CD4-positive, CD25-positive, alpha-beta regulatory T cell (primary cell): ENCODE data around the gene RAPH1. TPM values are rescaled to one million over a fixed set of nuclear protein-coding genes. Genes with fewer than 3 reads are reported as not detected.
"Not testable (repeated sequence)": the region's sequence is repeated elsewhere in the genome, so short reads cannot be mapped to it uniquely, and the experiment has no call there.

Experiments
- ATAC-seq, 2 donors: fragments of 150-1000 bp; cut with Tn5 transposase; one replicate each; pipeline ENCODE4 v1.10.0; 2021; ENCODE audit warnings: low read depth in 2 of 2, moderate number of reproducible peaks in 2 of 2, moderate library complexity in 1 of 2
- DNase-seq, 3 donors: peaks; one replicate each; pipeline versions ENCODE4 v3.0.0 to v3.0.0-alpha.2; 2012 to 2022; ENCODE audit warnings: mixed read lengths in 1 of 3
- H3K27ac ChIP-seq: one replicate; pipeline ENCODE4 v1.7.0; 2013; ENCODE audit warnings: mild to moderate bottlenecking, low read length; ENCODE audit not compliant: insufficient read depth, poor library complexity, severe bottlenecking
- H3K27me3 ChIP-seq: one replicate; pipeline ENCODE4 v1.7.0; 2013; ENCODE audit warnings: low read length; ENCODE audit not compliant: control insufficient read depth, insufficient read depth
- H3K36me3 ChIP-seq: one replicate; pipeline ENCODE4 v1.7.0; 2013; ENCODE audit warnings: mild to moderate bottlenecking, low read length, moderate library complexity; ENCODE audit not compliant: control insufficient read depth, insufficient read depth
- H3K4me1 ChIP-seq: 2 replicates; pipeline ENCODE4 v1.7.0; 2013; ENCODE audit warnings: mild to moderate bottlenecking, low read length; ENCODE audit not compliant: insufficient read depth, control insufficient read depth, poor library complexity, severe bottlenecking
- H3K4me3 ChIP-seq: one replicate; pipeline ENCODE4 v1.7.0; 2013; ENCODE audit warnings: low read depth, mild to moderate bottlenecking, low read length, moderate library complexity
- H3K9me3 ChIP-seq, 2 experiments: 1 replicate in 1 of 2; 2 replicates in 1 of 2; pipeline ENCODE4 v1.7.0; 2013; ENCODE audit warnings: low read length in 2 of 2, mild to moderate bottlenecking in 1 of 2, moderate library complexity in 1 of 2; ENCODE audit not compliant: control insufficient read depth in 2 of 2
- H3K27ac Mint-ChIP-seq, 3 donors: one replicate each; pipeline ENCODE4 v1.8.0; 2020 to 2022; ENCODE audit warnings: mild to moderate bottlenecking in 3 of 3, mixed read lengths in 3 of 3, moderate library complexity in 2 of 3
- H3K27me3 Mint-ChIP-seq: one replicate; pipeline ENCODE4 v1.8.0; 2022; ENCODE audit warnings: mild to moderate bottlenecking, mixed read lengths
- H3K36me3 Mint-ChIP-seq: one replicate; pipeline ENCODE4 v1.8.0; 2020; ENCODE audit warnings: mixed read lengths
- H3K4me1 Mint-ChIP-seq, 4 donors: one replicate each; pipeline ENCODE4 v1.8.0; 2020 to 2022; ENCODE audit warnings: mixed read lengths in 4 of 4, mild to moderate bottlenecking in 1 of 4
- H3K4me3 Mint-ChIP-seq, 4 donors: one replicate each; pipeline ENCODE4 v1.8.0; 2020 to 2022; ENCODE audit warnings: mild to moderate bottlenecking in 4 of 4, mixed read lengths in 4 of 4, moderate library complexity in 3 of 4
- H3K9me3 Mint-ChIP-seq, 7 donors: one replicate each; pipeline ENCODE4 v1.8.0; 2020 to 2022; ENCODE audit warnings: mixed read lengths in 7 of 7, mild to moderate bottlenecking in 3 of 7, moderate library complexity in 2 of 7
- polyA plus RNA-seq, 4 donors: library from polyadenylated mRNA; unstranded; fragments of 300-500 nt; fragmentation: Illumina TruSeq; gene quantifications; one replicate each; pipeline ENCODE4 v1.2.3, GENCODE V29; 2021
- total RNA-seq: library from RNA; stranded (reverse); gene quantifications from one replicate; pipeline ENCODE4 v1.2.3, GENCODE V29; 2022

RAPH1 gene
- total and polyA plus RNA-seq, 5 donors from 2014 or later, result 0.53 to 2.5 (median 0.90) TPM

DNA sequence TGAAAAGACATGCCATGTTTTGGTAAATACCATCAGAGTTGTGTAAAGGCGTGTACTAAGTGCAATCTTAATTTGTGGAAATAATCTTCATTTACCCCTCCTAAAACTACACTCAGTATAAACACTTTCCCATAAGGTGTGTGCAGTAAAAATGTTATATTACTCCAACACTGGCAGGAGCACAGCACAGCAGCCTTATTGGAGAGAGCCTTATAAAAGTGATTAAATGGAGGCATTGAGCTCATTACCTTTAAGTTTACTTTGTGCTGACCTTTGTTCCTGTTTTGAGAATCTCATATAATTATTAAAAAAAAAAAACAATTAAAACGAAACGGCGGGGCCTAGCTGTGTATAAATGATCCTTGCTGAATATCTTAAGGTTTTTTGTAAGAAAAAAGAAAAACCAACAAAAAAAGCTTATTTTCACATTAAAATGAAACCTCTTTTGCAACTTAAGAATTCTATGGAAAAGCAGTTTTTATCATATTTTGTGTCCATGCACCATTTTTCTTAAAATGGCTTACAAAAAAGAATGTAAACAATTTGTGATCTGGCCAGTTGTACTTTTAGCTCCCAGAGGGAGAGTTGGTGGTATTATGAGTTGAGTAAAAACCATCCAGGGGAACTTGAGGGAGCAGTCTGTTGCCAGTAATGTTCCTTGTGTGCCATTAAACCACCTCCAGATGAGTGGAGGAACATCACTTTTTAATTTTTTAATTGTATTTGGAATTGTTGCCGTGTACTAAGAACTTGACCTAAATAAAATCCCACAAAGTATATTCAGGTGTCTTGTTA lies 103.5 kb downstream of the RAPH1 start:
- no peak for DNase-seq
- no peaks in the 10 kb centered on the region for H3K4me1 ChIP-seq
- Mint-ChIP-seq H3K4me3 (no peak overlapping the region), H3K9me3 (no peaks in the 10 kb centered on the region), H3K36me3 (peaks cover 35% of the 10 kb centered on the region), H3K27me3 (no peaks in the 10 kb centered on the region), H3K27ac (peak overlapping the region in 1 of 3 donors; percentile 44), H3K4me1 (peaks cover 0 to 2% (median 0%) of the 10 kb centered on the region in 4 donors)
- H3K36me3 ChIP-seq, result peaks cover 6% of the 10 kb centered on the region
- H3K27ac ChIP-seq, result no peak overlapping the region
- H3K27me3 ChIP-seq, result no peaks in the 10 kb centered on the region
- ATAC-seq, result no peak
- no peak overlapping the region for H3K4me3 ChIP-seq
- no peaks in the 10 kb centered on the region for H3K9me3 ChIP-seq

- not testable (repeated sequence) for ATAC-seq, H3K4me3 ChIP-seq, H3K36me3 ChIP-seq, H3K9me3 ChIP-seq, DNase-seq, H3K27me3 Mint-ChIP-seq, H3K27ac Mint-ChIP-seq, H3K27me3 ChIP-seq, H3K4me3 Mint-ChIP-seq, H3K27ac ChIP-seq, H3K4me1 ChIP-seq, H3K9me3 Mint-ChIP-seq, H3K4me1 Mint-ChIP-seq
- peaks cover 35% of the 10 kb centered on the region for H3K36me3 Mint-ChIP-seq
These were observed 105.5 kb downstream of the RAPH1 start for GRCh38 chr2:203429643-203430042.

DNA sequence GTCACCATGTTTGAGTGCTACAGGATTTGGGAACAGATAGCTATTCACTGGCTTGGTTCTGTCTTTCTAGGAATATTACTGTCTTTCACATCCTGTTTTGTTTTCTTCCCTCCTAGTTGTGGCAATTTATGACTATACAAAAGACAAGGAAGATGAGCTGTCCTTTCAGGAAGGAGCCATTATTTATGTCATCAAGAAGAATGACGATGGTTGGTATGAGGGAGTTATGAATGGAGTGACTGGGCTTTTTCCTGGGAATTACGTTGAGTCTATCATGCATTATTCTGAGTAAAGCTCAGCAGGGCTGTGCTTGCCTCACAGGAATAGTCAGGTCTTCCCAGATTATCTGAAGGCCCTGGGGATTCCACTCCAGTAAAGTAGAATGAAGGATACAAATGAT lies 108.0 kb downstream of the RAPH1 start:
- ATAC-seq (no peak), DNase-seq (no peak)
- H3K4me1 Mint-ChIP-seq, result peaks cover 0 to 2% (median 0%) of the 10 kb centered on the region in 4 donors
- peaks cover 0 to 2% (median 0%) of the 10 kb centered on the region in 7 donors for H3K9me3 Mint-ChIP-seq
- H3K36me3 ChIP-seq, result peaks cover 9% of the 10 kb centered on the region
- no peak overlapping the region for H3K27ac ChIP-seq
- no peaks in the 10 kb centered on the region for H3K9me3 ChIP-seq
- no peaks in the 10 kb centered on the region for H3K27me3 ChIP-seq
- no peaks in the 10 kb centered on the region for H3K4me1 ChIP-seq
- H3K4me3 ChIP-seq, result no peak overlapping the region
- H3K27ac Mint-ChIP-seq, result no peak overlapping the region
- no peaks in the 10 kb centered on the region for H3K27me3 Mint-ChIP-seq
- peaks cover 37% of the 10 kb centered on the region for H3K36me3 Mint-ChIP-seq
- H3K4me3 Mint-ChIP-seq, result no peak overlapping the region

DNA sequence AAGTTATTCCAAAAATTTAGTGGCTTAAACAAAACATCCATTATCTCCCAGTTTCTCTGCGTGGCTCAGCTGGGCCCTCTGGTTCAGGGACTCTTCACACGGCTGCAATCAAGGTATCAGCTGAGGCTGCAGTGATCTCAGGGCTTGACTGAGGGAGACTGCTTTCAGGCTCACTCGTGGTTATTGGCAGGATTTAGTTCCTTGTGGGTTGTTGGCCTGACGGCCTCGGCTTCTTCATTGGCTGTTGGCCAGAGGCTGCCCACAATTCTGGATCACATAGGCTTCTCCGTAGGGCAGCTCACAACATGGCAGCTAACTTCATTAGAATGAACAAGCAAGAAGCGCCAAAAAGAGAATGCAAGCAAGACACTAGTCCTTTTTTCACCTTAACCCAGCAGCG lies 116.8 kb downstream of the RAPH1 start:
- H3K4me3 ChIP-seq, result no peak overlapping the region
- no peak for ATAC-seq

GRCh38 chr2:203413796-203414195 lies 121.3 kb downstream of the RAPH1 start:
- ATAC-seq (no peak), DNase-seq (no peak)
- Mint-ChIP-seq H3K27me3 (no peaks in the 10 kb centered on the region), H3K4me1 (peaks cover 0 to 5% (median under 1%) of the 10 kb centered on the region in 4 donors), H3K9me3 (peaks cover 0 to 12% (median 3%) of the 10 kb centered on the region in 7 donors), H3K27ac (no peak overlapping the region), H3K4me3 (no peak overlapping the region), H3K36me3 (peaks cover 54% of the 10 kb centered on the region)
- peaks cover 0 to 10% of the 10 kb centered on the region in 2 experiments for H3K9me3 ChIP-seq
- H3K4me3 ChIP-seq, result no peak overlapping the region
- no peaks in the 10 kb centered on the region for H3K27me3 ChIP-seq
- H3K4me1 ChIP-seq, result no peaks in the 10 kb centered on the region
- peaks cover 20% of the 10 kb centered on the region for H3K36me3 ChIP-seq
- H3K27ac ChIP-seq, result no peak overlapping the region

More for the DNA sequence above, 116.8 kb downstream of the RAPH1 start:
- Mint-ChIP-seq H3K4me3 (no peak overlapping the region), H3K36me3 (peaks cover 46% of the 10 kb centered on the region), H3K9me3 (peaks cover 0 to 12% (median 5%) of the 10 kb centered on the region in 7 donors), H3K27ac (no peak overlapping the region), H3K4me1 (peaks cover 0 to 5% (median under 1%) of the 10 kb centered on the region in 4 donors), H3K27me3 (no peaks in the 10 kb centered on the region)
- Histone ChIP-seq H3K27ac (no peak overlapping the region), H3K4me1 (no peaks in the 10 kb centered on the region), H3K36me3 (peaks cover 23% of the 10 kb centered on the region), H3K27me3 (no peaks in the 10 kb centered on the region), H3K9me3 (peaks cover 0 to 10% of the 10 kb centered on the region in 2 experiments)
- no peak for DNase-seq

- DNase-seq (no peak), ATAC-seq (no peak)
- Mint-ChIP-seq H3K4me3 (no peak overlapping the region), H3K27ac (no peak overlapping the region), H3K27me3 (no peaks in the 10 kb centered on the region), H3K4me1 (peaks cover 0 to 5% (median under 1%) of the 10 kb centered on the region in 4 donors), H3K9me3 (peaks cover 0 to 1% (median 0%) of the 10 kb centered on the region in 7 donors), H3K36me3 (peaks cover 46% of the 10 kb centered on the region)
- H3K4me1 ChIP-seq, result no peaks in the 10 kb centered on the region
- H3K27me3 ChIP-seq, result no peaks in the 10 kb centered on the region
- no peak overlapping the region for H3K4me3 ChIP-seq
- H3K36me3 ChIP-seq, result peaks cover 12% of the 10 kb centered on the region
- no peaks in the 10 kb centered on the region for H3K9me3 ChIP-seq
- no peak overlapping the region for H3K27ac ChIP-seq
These were observed 122.4 kb downstream of the RAPH1 start for GRCh38 chr2:203412546-203413331.

- Histone ChIP-seq H3K27me3 (no peaks in the 10 kb centered on the region), H3K36me3 (peaks cover 18% of the 10 kb centered on the region), H3K4me1 (no peaks in the 10 kb centered on the region), H3K9me3 (no peaks in the 10 kb centered on the region), H3K4me3 (no peak overlapping the region), H3K27ac (no peak overlapping the region)
- Mint-ChIP-seq H3K27me3 (no peaks in the 10 kb centered on the region), H3K36me3 (peaks cover 45% of the 10 kb centered on the region), H3K4me1 (peaks cover 0 to 5% (median 0%) of the 10 kb centered on the region in 4 donors), H3K4me3 (no peak overlapping the region), H3K27ac (no peak overlapping the region), H3K9me3 (no peaks in the 10 kb centered on the region)
- DNase-seq (no peak), ATAC-seq (no peak)
These were observed 127.6 kb downstream of the RAPH1 start for GRCh38 chr2:203407496-203407895.
